22Rv1 (cell line): ENCODE data around the gene KLHL18.
"Not testable (repeated sequence)": the region's sequence is repeated elsewhere in the genome, so short reads cannot be mapped to it uniquely, and the experiment has no call there.

Experiments used
- H3K27ac ChIP-seq: fragments of 450-650 bp; 2 replicates; pipeline ENCODE4 v1.5.1; 2017
- ZFX ChIP-seq: fragments of 450-650 bp; IDR thresholded peaks from 2 replicates; pipeline ENCODE4 v1.6.1; 2017; ENCODE audit warnings: antibody characterized with exemption, borderline replicate concordance
- TF ChIP-seq, protein P1 (sequence below): fragments of 450-650 bp; IDR thresholded peaks from 2 replicates; pipeline ENCODE4 v1.5.1; 2017; ENCODE audit warnings: mild to moderate bottlenecking

KLHL18 gene

GRCh38 chr3:47347217-47347801, 64.6 kb downstream of the KLHL18 start:
- no peak overlapping the region for H3K27ac ChIP-seq
- no peak for TF ChIP-seq ZFX
- TF ChIP-seq, protein P1, sequence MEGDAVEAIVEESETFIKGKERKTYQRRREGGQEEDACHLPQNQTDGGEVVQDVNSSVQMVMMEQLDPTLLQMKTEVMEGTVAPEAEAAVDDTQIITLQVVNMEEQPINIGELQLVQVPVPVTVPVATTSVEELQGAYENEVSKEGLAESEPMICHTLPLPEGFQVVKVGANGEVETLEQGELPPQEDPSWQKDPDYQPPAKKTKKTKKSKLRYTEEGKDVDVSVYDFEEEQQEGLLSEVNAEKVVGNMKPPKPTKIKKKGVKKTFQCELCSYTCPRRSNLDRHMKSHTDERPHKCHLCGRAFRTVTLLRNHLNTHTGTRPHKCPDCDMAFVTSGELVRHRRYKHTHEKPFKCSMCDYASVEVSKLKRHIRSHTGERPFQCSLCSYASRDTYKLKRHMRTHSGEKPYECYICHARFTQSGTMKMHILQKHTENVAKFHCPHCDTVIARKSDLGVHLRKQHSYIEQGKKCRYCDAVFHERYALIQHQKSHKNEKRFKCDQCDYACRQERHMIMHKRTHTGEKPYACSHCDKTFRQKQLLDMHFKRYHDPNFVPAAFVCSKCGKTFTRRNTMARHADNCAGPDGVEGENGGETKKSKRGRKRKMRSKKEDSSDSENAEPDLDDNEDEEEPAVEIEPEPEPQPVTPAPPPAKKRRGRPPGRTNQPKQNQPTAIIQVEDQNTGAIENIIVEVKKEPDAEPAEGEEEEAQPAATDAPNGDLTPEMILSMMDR: no peak

GRCh38 chr3:47348411-47349154, 65.8 kb downstream of the KLHL18 start:
- TF ChIP-seq ZFX: no peak
- TF ChIP-seq, protein P1: no peak
- no peak overlapping the region for H3K27ac ChIP-seq

- no peak overlapping the region for H3K27ac ChIP-seq
- TF ChIP-seq, protein P1: no peak
- TF ChIP-seq ZFX: no peak
Measured at GRCh38 chr3:47355010-47355409, 72.3 kb downstream of the KLHL18 start.

DNA sequence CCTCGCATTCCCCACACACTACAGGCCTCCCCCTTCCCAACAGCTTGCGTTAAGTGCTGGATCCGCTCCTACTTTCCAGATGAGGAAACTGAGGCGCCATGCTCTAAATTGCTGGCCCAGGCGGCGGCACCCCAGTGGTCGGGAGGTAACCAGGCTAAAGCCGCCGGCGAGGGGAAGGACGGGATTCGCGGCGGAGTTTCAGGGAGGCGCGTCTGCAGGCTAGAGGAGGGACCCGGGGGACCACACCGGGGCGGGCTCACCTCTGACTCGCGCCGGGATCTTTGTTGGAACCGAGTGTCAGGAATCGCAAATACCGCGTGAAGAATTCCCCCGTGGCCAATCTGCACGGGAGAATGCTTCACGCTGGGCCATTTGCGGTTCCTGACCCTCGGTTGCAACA, 73.5 kb downstream of the KLHL18 start:
- H3K27ac ChIP-seq: no peak overlapping the region
- TF ChIP-seq, protein P1: no peak
- no peak for TF ChIP-seq ZFX

DNA sequence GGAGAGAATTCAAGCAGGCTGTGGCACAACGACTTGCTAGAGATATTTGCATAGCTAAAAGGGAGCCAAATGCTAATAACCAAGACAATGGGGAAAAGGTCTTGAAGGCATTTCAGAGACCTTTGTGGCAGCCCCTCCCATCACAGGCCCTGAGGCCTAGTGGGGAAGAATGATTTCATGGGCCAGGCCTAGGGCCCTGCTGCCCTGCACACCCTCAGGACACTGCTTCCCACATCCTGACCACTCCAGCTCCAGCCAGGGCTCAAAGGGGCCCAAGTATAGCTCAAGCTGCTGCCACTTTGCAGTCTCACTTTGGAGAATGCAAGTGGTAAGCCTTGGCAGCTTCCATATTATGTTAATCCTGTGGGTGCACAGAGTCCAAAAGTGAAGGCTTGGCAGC, 76.6 kb downstream of the KLHL18 start:
- no peak for TF ChIP-seq ZFX
- TF ChIP-seq, protein P1: no peak

DNA sequence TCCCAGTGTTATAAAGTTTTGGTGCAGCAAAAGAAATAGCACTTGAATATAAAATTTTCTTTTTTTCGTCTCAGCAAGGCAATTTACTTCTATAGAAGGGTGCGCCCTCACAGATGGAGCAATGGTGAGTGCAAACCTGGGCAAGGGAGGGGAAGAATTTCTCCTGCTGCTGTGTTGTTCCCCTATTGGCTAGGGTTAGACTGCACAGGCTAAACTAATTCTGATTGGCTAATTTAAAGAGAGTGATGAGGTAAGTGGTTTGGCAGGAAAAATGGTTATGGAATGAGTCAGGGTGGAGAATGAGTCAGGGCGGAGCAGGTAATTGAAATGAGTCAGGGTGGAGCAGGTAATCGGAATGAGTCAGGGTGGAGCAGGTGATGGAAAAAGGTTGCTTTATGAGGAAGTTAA, 77.4 kb downstream of the KLHL18 start:
- H3K27ac ChIP-seq: not testable (repeated sequence)

More for the DNA sequence above, 76.6 kb downstream of the KLHL18 start:
- H3K27ac ChIP-seq: no peak overlapping the region

GRCh38 chr3:47362701-47363100, 80.0 kb downstream of the KLHL18 start:
- TF ChIP-seq ZFX: no peak
- TF ChIP-seq, protein P1: no peak
- H3K27ac ChIP-seq: no peak overlapping the region
